GM08714 (cell line): Measurements from ENCODE around the gene ZBTB48.
A peak's percentile ranks its signal among the peaks of the same experiment; 100 is the strongest.
"Not testable (repeated sequence)": the region's sequence is repeated elsewhere in the genome, so short reads cannot be mapped to it uniquely, and the experiment has no call there.

Experiments
- H3K4me3 ChIP-seq: fragments of 200-500 bp; sonication (Bioruptor generic); 2 replicates; pipeline ENCODE4 v1.5.1; 2014; ENCODE audit warnings: mild to moderate bottlenecking, low read length, inconsistent platforms
- ZNF274 ChIP-seq: IDR thresholded peaks from 2 replicates; pipeline ENCODE4 v1.6.1; 2012; ENCODE audit warnings: mild to moderate bottlenecking, low read depth, low read length

ZBTB48 gene

DNA sequence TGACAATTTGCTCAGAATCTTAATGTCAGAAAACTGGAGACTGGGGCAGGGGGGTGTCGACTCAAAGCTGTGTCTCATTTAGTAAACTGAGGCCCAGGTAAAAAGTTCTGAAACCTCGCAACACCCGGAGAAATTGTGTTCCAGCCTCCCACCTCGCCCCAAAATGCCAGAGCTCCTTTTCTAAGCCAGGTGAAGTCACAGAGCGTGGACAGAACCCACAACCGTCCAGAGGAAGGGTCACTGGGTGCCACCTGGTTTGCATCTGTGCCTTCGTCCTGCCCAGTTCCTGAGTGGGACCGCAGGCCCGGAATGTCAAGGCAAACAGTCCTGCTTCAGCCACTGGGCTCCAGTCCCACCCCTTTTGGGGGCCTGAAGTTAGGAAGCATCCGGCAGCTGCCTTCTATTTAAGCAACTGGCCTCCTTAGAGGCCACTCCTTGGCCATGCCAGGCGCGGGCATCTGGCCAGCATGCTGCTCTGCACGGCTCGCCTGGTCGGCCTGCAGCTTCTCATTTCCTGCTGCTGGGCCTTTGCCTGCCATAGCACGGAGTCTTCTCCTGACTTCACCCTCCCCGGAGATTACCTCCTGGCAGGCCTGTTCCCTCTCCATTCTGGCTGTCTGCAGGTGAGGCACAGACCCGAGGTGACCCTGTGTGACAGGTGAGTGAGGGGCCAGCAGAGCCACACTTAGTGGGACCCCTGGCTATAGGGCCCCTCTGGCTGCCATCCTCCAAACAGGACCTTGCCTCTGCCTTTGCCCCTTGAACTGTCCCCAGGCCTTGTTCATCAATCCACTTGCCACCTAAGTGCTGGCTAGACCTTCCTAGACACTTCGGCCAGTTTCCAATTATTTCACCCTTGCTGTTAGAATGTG is 24.7 kb upstream of the ZBTB48 start, which contains the start of gene TAS1R1:
TAS1R1 (plus strand) TSS at position 401 of the 872 bp plus-strand sequence; CDS start at position 468, 67 bp downstream.
- H3K4me3 ChIP-seq: peak within 1 kb of the TSS; percentile 94
- no peak for TF ChIP-seq ZNF274

DNA sequence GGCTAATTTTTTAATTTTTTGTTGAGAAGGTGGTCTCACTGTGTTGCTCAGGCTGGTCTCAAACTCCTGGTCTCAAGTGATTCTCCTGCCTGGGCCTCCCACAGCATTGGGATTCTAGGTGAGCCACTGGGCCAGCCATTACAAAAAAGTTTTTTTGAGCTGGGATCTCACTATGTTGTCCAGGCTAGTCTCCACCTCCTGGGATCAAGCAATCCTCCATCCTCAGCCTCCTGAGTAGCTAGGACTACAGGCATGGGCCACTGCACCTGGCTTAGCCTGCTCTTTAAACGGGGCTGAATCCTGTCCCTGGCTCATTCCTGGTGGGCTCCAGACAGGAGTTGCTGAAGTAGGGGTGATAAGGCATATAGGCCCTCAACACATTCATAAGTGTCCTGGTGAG is 22.2 kb upstream of the ZBTB48 start:
- H3K4me3 ChIP-seq: no peak overlapping the region
- TF ChIP-seq ZNF274: no peak

DNA sequence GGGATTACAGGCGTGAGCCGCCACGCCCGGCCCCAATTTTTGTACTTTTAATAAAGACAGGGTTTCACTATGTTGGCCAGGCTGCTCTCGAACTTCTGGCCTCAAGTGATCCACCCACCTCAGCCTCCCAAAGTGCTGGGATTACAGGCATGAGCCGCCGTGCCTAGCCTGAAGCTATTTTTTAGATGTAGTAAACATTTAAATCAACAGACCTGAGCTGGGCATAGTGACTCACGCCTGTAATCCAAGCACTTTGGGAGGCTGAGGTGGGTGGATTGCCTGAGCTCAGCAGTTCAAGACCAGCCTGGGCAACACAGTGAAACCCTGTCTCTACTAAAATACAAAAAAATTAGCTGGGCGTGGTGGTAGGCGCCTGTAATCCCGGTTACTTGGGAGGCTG is 20.6 kb upstream of the ZBTB48 start:
- not testable (repeated sequence) for H3K4me3 ChIP-seq

DNA sequence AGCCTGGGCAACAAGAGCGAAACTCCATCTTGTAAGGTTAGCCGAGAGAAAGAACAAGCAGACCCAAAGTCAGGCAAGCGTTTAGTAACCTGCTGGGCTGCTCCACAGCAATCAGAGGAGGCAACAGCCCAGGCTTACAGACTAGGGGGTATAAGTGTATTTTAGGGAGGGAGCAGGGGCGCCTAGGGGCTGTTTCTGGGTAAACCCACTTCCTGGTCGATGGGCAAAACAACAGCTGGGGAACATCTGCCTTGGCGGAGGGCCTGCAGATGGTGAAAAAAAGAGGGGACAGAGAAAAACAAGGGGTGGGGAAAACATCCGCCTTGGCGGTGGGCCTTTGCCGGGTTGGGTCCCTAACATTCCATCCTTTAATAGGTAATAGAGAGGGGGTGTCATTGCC is 19.5 kb upstream of the ZBTB48 start:
- no peak for TF ChIP-seq ZNF274

DNA sequence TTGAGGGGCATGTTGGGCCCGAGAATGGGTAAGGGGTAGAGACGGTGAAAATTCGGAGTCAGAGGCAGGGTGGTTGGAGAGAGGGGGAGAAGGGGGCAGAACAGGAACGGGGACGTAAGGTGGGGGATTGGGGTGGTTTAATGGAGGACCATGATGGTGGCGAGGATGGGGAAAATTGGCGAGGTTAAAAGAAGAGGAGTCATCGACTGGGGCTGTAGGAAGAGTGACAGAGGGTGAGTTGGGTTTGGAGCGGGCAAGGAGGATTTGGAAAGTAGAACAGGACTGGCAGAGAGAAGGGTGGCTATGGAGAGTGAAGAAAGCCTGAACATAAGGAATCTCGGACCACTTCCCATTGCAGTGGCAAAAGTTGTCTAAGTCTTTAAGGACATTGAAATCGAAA is 10.8 kb upstream of the ZBTB48 start:
- H3K4me3 ChIP-seq: no peak overlapping the region
- TF ChIP-seq ZNF274: no peak

More for the DNA sequence above, 19.5 kb upstream of the ZBTB48 start:
- H3K4me3 ChIP-seq: no peak overlapping the region

DNA sequence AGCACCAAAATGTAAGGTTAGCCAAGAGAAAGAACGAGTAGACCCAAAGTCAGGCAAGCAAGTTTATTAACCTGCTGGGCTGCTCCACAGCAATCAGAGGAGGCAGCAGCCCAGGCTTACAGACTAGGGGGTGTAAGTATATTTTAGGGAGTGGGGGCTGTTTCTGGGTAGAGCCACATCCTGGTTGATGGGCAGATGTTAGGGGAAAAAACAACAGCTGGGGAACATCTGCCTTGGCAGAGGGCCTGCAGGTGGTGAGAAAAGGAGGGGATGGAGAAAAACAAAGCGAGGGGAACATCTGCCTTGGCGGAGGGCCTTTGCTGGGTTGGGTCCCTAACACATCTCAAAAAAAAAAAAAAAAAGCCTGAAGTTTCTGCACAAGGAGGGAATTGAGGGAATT is 9.7 kb upstream of the ZBTB48 start:
- TF ChIP-seq ZNF274: no peak
- no peak overlapping the region for H3K4me3 ChIP-seq

DNA sequence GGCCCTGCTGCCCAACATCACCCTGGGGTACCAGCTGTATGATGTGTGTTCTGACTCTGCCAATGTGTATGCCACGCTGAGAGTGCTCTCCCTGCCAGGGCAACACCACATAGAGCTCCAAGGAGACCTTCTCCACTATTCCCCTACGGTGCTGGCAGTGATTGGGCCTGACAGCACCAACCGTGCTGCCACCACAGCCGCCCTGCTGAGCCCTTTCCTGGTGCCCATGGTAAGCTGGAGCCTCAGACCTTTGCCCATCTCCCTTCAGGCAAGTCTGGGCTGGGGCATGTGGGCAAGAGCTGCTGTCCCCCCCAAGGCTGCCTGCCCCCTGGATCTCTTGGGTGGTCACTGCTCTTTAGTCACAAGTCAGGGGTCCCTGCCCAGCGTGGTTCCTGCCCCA is 8.8 kb upstream of the ZBTB48 start:
- no peak for TF ChIP-seq ZNF274
- H3K4me3 ChIP-seq: no peak overlapping the region

DNA sequence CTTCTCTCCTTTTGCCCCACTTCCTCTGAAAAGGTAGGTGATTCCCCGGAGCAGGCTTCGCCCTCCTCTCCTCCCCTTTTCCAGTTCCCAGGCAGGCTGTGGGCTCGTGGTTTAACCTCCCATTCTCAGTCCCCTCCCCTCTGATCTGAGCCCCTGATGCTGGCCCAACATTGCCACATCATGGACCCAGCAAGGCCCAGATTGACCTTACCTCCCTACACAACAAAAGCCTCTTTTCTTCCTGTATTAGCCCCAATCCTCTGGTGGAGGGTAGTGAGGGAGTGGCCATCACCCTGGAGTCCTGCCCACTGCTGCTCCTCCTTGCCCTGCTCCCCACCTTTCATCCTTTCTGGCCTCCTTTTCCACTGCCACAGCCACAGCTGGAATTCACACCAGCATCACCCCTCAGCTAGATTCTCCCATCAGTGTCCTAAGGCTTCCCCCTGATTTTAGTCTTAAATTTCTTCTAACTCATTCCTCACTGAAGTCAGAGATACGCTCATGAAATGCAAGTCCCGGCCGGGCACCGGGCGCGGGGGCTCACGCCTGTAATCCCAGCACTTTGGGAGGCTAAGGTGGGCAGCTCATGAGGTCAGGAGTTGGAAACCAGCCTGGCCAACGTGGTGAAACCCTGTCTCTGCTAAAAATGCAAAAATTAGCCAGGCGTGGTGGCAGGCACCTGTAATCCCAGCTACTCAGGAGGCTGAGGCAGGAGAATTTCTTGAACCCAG is 7.0 kb upstream of the ZBTB48 start:
- H3K4me3 ChIP-seq: no peak overlapping the region
- no peak for TF ChIP-seq ZNF274

DNA sequence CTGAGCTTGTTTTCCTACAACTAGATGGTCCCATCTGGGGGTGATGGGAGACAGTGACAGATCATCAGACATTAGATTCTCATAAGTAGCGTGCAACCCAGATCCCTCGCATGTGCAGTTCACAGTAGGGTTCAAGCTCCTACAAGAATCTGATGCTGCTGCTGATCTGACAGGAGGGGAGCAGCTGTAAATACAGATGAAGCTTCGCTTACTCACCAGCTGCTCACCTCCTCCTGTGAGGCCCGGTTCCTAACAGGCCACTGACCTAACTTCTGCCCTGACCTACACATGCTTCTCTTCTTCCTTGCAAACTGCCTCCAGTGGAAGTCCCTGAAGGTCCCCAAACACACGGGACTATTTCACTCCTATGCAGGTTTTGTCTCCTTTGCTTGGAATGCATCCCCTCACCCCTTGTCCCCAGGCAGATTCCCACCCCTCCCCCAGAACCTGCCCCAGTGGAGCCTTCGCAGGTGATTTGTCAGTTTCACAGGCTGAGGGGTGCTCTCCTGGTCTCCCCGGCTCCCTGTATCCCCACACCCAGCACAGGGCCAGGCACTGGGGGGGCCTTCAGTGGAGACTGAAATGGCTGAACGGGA is 5.7 kb upstream of the ZBTB48 start:
- no peak for TF ChIP-seq ZNF274
- no peak overlapping the region for H3K4me3 ChIP-seq

DNA sequence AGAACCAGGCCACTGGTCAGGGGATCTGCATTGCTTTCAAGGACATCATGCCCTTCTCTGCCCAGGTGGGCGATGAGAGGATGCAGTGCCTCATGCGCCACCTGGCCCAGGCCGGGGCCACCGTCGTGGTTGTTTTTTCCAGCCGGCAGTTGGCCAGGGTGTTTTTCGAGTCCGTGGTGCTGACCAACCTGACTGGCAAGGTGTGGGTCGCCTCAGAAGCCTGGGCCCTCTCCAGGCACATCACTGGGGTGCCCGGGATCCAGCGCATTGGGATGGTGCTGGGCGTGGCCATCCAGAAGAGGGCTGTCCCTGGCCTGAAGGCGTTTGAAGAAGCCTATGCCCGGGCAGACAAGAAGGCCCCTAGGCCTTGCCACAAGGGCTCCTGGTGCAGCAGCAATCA is 5.0 kb upstream of the ZBTB48 start:
- no peak for TF ChIP-seq ZNF274
- no peak overlapping the region for H3K4me3 ChIP-seq

DNA sequence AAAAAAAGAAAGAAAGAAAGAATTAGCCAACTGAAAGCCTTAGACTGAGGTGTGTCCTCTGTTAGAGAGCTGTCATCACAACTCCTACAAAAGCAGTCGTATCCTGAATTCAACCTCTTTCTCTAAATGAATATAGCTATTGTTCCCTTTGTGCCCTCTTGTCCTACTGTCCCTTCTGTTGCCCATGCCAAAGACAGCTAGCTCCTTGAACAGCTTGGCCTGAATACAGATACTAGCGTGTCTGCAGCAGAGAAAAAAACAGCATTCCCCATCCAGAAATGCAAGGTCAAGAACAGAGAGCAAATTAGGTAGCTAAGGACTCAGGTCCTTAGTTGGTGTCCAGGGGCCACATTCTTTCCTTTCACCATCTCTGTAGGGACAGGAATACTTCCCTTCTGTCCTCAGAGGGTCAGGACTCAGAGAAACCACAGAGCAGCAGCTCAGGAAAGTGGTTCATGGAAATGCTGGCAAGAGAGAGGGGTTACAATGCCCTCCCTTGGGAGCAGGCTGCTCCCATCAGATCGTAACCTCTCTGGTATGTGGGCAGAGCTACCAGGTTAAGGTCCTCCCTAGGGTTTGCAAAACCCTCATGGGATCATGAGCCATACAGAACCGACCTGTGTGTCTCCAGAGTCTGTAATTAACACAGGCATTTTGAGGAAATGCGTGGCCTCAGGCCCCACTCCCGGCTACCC is 1.8 kb upstream of the ZBTB48 start:
- TF ChIP-seq ZNF274: no peak
- no peak overlapping the region for H3K4me3 ChIP-seq

DNA sequence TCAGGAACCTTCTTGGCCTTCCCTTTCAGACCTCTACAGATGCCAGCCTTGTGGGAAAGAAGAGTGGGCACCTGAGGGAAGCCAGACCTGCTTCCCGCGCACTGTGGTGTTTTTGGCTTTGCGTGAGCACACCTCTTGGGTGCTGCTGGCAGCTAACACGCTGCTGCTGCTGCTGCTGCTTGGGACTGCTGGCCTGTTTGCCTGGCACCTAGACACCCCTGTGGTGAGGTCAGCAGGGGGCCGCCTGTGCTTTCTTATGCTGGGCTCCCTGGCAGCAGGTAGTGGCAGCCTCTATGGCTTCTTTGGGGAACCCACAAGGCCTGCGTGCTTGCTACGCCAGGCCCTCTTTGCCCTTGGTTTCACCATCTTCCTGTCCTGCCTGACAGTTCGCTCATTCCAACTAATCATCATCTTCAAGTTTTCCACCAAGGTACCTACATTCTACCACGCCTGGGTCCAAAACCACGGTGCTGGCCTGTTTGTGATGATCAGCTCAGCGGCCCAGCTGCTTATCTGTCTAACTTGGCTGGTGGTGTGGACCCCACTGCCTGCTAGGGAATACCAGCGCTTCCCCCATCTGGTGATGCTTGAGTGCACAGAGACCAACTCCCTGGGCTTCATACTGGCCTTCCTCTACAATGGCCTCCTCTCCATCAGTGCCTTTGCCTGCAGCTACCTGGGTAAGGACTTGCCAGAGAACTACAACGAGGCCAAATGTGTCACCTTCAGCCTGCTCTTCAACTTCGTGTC is 995 bp upstream of the ZBTB48 start:
- no peak overlapping the region for H3K4me3 ChIP-seq
- no peak for TF ChIP-seq ZNF274

DNA sequence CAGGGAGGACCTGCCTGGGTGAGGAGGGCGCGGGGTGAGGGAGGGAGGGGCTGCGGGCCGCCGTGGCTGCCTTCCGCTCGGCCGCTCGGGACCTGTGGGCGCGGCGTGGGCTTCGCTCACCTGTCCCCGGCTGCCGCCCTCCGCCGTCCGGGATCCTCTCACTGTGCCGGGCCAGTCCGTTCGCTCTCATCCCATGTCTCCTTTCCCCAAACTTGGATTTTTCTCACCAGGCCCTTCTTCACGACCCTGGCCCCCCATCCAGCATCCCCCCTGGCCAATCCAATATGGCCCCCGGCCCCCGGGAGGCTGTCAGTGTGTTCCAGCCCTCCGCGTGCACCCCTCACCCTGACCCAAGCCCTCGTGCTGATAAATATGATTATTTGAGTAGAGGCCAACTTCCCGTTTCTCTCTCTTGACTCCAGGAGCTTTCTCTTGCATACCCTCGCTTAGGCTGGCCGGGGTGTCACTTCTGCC is 362 bp downstream of the ZBTB48 start:
- no peak for TF ChIP-seq ZNF274
- peak overlapping the region; percentile 78 for H3K4me3 ChIP-seq
